HG03354 (cell line): ENCODE results near the gene CDC25C.

Experiments
- ATAC-seq: cut with Tn5 transposase; IDR thresholded peaks from one replicate; pipeline ENCODE4 v1.9.1; 2021; ENCODE audit warnings: mild to moderate bottlenecking; ENCODE audit not compliant: unreplicated experiment, poor library complexity, severe bottlenecking

Gene CDC25C

DNA sequence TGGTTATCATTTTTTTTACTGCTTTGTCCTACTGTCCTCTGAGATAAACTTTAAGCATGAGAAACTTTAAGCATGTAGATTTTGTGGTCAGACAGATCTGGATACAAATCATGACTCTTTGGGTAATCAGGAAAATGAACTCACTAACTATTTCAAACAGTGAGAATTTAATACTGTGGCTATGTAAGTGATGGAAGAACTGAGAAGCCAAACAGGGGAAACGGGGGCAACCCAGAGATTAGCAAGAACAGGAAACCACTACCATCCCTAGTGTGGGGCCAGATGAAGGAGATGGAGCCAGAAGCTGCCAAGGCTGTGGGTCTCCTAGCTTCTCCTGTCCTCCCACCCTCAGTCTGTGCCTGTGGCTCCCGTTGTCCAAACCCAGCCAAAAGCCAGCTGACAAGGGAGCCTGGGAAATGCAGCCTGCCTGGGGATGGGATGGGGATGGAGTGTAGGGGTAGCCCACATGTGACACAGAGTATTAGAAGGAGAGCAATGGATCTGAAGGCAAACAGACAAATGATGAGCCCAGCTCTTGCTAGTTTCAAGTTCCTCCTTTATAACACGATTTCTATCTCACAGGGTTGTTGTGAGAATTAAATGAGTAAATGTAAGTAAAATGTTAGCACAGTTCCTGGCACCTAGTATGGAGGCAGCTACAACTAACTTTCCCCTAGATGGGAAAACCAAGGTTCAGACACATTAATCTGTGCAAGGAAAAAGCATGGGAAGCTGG lies 90.8 kb downstream of the CDC25C start:
- no peak for ATAC-seq

DNA sequence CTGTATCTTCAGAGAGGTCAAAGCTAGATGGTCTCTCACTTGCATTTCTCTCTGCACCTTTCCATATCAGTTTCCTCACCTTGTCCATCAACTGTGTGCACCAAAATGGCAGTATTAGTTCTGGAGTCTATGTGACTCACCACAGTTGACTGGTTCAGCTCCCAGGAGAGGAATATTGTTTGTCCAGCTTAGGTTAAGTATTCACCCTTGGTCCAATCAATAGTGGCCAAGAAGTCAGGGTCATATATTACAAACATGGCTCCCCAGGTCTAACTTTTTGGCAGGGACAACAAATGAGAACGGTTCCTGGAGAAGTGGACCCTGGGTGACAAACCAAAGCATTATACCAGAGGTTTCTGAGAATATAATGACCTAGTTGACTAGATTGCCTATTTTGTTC lies 93.6 kb downstream of the CDC25C start:
- ATAC-seq: no peak
